Fibroblast of skin of right biceps (primary cell): ENCODE measurements around the gene NKAIN1.
"Not testable (repeated sequence)": the region's sequence is repeated elsewhere in the genome, so short reads cannot be mapped to it uniquely, and the experiment has no call there.

Source experiments
- DNase-seq: peaks from one replicate; pipeline ENCODE4 v3.0.0-alpha.2; 2013

NKAIN1 gene

DNA sequence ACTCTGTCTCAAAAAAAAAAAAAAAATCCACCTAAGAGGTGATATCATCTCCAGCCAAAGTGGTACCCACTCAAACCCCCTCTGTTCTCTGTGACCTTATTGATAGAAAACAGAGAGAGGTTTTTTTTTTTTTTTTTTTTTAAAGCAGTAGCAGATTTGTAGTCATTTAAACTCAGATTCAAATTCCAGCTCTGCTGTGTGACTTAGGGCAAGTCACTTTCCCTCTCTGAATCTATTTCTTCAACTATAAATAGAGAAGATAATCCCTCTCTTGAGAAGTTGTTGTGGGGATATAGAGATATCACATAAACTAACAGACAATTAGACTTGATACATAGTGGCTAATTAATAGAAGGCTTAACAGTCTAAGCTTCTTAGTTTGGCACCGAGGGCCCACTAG is 48.4 kb downstream of the NKAIN1 start:
- no peak for DNase-seq

DNA sequence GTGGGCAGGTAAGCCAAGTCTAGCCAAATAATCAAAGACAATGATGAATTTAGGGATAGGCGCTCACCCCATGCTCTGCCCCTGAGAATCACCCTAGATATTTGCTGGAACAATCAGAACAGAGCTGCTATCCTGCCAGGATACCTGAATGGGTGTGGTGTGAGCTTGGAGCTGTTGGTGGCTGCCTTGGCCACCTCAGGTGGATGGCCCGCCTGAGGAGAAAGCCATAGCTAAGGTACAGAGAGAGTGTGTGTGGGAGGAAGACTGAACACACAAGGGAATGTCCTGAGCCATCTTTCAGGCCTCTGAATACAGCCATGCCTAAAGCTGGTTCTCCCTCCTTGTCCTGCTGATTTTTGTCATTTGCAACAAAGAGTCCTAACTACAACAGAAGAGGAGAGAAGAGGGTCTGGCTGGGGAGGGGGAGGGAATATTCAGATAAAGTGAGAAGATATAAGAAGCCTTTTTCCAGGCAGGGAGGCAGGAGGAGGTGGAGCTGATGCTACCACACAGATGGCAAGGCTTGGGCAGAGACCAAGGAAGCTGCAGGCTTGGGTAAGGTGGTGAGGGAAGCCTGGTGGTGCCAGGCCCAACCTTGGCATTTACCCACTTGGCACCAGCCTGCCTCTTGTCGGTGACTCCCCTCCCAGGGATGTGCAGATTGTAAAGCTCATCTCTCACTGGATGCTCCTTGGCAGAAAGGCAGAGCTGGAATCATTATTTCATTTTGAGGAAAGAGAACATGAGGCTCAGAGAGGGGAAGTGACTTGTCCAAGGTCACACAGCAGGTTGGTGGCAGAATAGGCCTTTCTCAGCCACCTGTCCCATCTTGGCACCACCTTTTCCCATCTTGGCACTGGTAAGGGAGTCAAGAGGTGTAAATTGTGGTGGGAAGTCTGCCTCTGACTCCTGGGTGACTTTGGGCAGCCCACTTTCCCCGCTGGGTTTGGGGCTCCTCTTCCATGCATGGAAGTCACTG is 49.7 kb downstream of the NKAIN1 start:
- DNase-seq = no peak

DNA sequence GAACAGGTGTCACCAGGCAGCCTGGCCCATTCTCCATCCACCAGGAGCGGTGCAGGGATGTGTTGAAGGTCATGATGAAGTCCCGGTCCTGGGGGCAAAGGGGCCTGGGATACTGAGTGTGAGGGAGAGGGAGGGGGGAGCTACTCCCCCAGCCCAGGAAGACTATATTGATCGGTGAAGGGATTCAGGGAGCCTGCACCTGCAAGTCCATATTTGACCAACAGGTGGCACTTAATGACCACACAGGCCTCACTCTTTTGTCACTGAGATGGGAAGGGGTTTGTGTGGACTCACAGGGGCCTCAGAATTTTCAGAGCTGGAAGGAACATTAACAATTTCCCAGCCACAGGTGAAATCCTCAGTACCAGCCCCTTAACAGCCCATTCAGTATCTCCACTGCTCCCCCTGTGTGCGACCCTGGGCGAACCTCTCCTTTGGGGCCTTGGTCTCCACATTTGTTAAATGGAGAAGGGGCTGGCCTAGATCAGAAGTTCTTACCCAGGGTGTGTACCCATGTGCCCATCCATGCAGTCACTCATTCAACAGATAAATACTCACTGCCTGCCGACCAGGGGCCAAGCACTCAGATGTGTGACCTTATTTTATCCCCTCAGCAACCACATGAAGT is 55.6 kb downstream of the NKAIN1 start:
- peak; percentile 22 for DNase-seq

DNA sequence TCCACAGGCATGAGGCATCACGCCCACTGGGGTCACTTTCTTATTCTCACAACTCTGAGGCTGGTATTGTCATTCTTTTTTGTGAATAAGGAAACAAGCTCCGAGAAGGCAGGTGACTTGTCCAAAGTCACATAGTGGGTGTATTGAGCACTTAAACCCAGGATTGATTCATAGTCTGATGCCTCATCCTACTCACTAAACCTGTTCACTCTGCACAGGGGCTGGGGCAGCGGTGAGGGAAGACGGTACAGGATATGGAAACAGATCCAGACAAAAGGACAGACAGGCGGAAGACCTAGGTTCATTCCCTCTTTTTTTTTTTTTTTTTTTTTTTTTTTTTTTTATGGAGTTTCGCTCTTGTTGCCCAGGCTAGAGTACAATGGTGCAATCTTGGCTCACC is 56.6 kb downstream of the NKAIN1 start:
- DNase-seq = no peak

DNA sequence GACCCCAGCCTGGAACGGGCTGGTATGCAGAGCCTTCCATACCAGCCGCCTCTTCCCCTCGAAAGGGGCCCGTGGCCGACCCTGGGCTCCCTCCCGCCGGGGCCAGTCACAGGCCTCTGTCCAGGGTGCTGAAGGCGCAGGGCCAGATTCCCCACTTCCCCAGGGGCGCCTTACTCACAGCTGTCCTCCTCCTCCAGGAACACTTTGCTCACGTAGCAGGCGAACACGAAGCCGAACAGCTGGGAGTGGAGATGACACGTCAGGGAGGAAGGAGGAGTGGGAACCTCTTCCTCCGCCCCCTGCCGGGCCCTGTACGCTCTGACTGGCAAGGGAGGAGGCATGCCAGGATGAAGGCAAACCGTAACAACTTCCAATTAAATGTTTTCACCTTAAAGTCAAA is 57.3 kb downstream of the NKAIN1 start:
- DNase-seq = peak; percentile 93

DNA sequence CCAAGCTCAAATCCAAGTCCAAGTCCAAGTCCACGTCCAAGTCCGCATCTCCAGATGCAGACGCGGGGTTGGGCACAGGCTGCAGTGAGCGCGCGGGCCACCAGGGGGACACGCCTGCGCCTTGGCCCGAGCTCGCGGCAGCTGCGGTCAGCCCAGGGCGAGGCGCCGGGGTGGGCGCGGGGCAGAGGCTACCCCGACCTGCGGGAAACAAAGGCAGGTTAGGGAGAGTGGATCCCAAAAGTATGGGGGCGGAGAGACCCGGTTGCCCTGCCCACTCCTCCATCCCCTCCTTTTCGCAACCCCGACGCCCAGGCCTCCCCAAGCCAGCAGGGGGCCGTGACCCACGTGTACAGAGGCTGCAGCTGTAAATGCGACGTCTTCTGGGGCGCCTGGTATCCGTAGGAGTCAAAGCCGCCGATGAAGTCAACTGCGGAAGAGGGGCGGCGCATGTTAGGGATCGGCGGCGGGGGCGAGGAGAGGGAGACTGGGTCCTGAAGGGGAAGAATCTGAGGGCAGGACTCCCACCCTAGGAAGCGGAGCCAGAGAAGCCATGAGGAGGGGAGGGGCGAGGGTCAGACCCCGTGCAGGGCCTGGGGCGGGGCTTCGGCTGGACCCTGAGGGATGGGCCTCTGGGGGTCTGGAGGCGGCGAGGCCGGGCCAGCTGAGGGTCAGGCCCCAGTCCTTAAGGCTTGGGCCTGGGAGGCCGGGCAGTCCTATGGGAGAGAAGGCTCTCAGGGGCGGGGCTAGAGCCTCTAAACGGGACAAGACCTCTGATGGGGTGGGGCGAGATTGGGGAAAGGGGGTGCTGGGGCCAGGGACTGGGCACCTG is 58.0 kb downstream of the NKAIN1 start:
- peak; percentile 28 for DNase-seq

DNA sequence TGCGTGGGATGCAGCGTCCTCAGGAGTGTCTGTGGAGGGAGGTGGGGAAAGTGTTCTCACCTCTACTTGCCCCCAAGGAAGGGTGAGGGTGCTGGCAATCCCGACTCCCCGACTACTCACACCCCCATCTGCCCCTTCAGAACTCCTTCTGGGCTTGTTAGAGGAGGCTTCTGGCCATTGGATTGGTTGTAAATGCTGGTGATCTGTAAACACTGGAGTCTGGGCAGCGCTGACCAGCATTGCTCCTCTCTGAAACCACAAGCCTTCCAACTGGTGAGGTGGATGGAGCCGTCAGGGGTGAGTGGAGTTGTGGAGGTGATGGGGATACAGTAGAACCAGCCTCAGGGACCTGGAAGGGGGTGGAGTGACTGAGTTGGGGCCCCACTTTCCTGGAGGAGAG is 59.3 kb downstream of the NKAIN1 start:
- no peak for DNase-seq

DNA sequence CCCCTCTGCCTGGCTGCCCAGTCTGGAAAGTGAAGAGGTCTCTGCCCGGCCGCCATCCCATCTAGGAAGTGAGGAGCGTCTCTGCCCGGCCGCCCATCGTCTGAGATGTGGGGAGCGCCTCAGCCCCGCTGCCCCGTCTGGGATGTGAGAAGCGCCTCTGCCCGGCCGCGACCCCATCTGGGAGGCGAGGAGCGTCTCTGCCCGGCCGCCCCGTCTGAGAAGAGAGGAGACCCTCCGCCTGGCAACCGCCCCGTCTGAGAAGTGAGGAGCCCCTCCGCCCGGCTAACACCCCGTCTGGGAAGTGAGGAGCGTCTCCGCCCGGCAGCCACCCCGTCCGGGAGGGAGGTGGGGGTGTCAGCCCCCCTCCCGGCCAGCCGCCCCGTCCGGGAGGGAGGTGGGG is 63.4 kb downstream of the NKAIN1 start:
- not testable (repeated sequence) for DNase-seq

DNA sequence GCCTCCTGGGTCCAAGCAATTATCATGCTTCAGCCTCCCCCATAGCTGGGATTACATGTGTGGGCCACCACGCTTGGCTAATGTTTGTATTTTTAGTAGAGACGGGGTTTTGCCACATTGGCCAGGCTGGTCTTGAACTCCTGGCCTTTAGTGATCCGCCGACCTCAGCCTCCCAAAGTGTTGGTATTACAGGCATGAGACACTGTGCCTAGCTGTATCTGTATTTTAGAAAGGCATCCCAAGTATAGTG is 69.3 kb downstream of the NKAIN1 start:
- no peak for DNase-seq

DNA sequence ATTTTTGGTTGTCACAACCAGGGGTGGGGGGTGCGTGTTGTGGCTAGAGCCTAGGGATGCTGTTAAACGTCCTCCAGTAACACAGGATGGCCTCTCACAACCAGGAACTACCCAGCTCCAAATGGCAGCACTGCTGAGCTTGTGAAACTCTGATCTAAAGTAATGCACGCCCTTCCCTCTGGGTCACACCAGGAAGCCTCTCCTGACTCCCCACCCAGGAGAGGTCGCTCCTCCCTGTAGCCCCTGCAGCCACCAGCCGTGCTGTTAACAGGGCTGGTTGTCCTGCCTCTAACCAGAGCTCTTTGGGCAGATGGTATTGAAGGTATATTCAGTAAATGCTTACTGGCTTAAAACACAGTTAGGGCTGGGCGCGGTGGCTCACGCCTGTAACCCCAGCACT is 73.2 kb downstream of the NKAIN1 start:
- no peak for DNase-seq

DNA sequence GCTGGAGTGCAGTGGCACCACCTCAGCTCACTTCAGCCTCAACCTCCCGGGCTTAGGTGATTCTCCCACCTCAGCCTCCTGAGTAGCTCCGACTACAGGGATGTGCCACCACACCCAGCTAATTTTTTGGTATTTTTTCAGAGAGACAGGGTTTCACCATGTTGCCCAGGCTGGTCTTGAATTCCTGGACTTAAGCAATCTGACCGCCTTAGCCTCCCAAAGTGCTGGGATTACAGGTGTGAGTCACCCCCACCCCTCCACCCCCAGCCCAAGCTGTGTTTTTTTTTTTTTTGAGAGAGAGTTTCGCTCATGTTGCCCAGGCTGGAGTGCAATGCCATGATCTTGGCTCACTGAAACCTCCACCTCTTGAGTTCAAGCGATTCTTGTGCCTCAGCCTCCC is 75.4 kb downstream of the NKAIN1 start:
- DNase-seq = no peak

DNA sequence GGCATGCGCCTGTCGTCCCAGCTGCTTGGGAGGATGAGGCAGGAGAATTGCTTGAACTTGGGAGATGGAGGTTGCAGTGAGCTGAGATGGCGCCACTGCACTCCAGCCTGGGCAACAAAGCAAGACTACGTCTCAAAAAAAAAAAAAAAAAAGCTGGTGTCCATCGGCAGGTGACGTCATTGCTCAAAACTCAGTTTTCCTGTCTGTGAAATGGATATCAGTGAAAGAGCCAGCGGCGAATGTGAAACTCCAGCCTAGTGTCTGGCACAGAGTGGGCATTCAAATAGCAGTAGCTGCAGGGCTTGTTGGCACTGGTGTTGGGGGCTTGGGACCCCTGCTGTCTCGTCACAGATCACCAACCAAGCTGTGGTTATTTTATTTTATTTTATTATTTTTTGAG is 75.8 kb downstream of the NKAIN1 start:
- no peak for DNase-seq

DNA sequence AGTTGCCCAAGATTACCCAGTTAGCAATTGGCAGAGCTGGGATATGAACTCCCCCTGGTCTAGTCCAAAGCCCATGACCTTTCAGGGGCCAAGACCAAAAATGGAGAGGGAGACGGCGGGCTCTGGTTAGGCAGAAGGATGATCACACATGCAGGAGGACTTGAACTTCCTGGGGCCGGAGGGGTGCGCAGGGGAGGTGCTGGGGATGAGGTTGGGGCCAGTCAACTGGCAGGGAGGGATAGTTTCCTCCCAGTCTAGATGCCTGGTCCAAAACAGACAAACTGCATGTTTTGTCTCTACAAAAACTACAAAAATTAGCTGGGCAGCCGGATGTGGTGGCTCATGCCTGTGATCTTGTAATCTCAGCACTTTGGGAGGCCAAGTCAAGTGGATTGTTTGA is 78.1 kb downstream of the NKAIN1 start:
- DNase-seq = no peak

DNA sequence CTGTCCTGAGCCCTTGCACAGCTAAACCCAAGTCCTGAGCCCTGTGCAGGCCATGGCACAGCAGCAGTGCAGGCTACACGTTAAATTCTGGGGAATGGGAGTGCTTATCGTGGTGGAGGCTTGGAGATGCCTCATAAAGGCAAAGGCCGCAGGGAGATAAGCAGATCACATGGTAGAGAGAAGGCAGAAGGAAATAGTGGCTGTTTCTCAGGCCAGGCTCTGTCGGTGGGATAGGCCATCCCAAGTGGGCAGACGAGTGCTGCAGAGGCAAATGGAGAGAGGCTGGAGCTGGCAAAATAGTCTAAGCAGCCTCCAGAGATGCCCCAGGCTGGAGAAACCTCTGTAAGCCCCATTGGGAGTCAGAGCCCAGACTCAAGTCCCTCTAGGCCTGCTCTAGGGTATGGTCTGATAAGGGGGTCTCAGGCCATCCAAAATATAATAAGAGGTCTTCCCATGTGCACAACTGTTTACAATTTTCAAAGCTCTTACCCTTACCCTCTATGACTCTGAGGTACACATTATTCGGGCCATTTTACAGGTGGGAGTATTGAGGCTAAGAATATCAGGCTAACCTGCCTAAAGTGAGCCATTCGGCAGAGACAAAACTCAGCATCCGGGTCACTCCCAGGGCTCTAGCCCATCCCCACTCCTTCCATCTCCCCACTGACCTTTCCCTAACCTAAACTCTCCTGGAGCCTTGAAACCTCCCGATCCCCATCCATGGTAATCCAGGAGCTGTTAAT is 79.6 kb downstream of the NKAIN1 start:
- DNase-seq = no peak

DNA sequence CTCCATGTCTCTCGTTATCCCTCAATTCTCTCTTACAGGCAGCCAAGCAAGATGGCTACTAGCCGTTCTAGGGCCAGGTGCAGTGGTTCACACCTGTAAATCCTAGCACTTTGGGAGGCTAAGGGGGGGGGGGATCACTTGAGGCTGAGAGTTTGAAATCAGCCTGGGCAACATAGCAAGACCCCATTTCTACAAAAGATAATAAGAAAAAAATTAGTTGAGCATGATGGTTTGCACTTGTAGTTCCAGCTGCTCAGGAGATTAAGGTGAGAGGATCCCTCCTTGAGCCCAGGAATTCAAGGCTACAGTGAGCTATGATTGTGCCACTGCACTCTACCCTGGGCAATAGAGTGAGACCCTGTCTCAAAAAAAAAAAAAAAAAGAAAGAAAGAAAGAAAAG is 80.4 kb downstream of the NKAIN1 start:
- no peak for DNase-seq

DNA sequence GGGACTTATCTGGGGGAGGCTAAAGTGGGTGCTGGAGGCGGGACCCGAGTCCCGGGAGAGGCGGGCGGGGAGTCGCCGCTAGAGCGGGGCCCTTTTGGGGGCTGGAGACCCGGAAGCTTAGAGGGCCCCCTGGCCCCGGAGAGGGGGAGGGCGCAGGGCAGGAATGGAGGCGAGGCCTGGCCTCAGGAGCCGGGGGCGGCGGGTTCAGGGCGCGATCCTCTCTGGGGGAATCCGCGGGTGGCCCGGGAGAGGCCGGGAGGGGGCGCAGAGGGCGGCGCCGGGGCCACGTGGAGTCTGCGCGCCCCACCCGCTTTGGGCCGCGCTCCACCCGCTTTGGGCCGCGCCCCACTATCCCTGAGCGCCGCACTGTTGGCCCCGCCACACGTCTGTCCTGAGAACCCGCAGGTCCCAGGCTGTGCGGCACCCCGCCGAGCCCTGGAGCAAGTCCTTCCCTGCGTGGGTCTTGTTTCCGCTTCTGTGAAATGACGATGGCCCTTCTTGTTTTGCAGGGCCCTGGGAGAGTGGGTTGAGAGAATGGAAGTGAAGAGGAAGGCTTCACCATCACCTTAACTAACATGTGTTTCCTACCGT is 84.4 kb downstream of the NKAIN1 start:
- DNase-seq = peak; percentile 78

DNA sequence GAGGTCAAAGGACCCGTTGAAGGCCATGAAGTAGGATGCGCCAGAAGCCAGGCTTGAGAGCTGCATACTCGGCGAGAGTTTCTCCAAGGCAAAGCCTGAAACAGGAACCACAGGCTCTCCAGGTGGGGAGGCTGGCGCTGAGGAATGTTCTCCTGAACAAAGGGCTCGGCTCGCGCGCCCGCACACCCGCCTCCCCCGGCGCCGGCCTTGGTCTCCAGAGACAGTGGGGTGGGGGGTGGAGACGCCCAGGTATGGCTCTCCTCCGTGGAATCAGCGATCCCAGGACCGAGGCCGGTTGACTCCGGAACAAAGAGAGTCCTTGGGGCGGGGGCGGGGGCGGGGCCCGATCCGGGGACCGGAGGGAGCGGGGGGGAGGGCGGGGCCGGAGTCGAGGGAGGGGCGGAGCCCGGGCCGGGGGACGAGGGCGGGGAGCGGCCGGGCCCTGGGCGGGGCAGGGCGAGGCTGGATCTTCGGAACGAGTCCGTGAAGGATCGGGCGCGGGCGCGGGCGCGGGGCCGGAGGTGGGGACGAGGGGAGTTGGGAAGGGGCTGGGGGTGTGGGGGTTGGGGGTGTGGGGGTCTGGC is 85.0 kb downstream of the NKAIN1 start:
- DNase-seq = peak; percentile 83

DNA sequence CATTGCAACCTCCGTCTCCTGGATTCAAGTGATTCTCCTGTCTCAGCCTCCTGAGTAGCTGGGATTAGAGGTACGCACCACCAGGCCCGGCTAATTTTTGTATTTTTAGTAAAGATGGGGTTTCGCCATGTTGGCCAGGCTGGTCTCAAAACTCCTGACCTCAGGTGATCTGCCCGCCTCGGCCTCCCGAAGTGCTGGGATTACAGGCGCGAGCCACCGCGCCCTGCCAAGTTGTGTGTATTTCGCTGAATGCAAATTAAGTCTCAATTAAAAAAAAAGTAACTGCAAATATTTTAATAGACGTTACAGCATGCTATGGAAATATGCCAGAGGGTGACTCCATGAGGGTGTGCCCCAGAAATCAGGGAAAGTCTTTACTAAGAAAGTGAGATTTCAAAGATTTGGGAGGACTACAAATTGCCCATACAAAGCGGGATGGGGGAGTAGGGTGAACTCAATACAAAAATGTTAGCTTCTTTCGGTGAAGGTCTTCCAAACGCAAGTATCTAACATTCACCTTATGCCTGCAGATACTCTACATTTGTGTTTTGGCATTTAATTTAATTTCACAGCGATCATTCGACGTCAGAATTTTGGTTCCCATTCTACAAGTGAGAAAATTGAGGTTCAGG is 85.6 kb downstream of the NKAIN1 start:
- DNase-seq = peak; percentile 15

DNA sequence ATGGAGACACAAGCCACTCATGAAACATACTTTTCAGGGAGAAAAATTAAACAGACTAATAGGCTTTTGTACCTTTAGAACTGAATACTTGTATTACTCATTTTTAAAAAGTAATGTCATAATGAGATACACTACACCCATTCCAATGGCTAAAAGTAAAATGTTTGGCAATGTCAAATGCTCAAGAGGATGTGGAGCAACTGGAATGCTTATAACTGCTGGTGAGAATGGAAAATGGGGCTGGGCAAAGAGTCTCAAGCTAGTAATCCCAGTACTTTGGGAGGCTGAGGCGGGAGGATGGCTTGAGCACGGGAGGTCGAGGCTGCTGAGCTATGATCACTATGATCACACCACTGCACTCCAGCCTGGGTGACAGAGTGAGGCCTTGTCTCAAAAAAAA is 86.3 kb downstream of the NKAIN1 start:
- peak; percentile 6 for DNase-seq

DNA sequence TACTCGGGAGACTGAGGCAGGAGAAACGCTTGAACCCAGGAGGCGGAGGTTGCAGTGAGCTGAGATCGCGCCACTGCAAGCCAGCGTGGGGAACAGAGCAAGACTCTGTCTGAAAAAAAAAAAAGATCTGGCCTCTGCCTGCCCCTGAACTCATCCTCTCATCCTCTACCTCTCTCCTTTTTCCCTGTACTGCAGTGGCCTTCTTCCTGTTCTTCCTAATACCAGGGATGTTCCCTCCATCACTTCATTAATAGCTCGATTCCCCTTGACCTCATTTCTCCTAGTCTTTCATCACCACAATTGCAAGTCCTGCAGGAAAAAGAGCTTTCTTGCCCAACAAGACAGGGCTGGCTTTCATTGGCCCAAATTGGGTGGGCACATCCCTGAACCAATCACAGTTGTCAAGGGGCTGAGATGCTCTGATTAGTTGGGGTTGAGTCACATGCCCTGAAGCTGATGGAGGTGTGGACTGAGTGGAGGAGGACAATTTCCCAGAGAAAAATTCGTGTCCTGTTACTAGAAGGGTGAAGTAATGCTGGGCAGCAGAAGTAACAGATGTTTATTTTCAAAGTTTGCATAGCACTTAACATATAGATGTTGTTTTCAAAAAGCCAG is 87.4 kb downstream of the NKAIN1 start:
- DNase-seq = peak; percentile 79

DNA sequence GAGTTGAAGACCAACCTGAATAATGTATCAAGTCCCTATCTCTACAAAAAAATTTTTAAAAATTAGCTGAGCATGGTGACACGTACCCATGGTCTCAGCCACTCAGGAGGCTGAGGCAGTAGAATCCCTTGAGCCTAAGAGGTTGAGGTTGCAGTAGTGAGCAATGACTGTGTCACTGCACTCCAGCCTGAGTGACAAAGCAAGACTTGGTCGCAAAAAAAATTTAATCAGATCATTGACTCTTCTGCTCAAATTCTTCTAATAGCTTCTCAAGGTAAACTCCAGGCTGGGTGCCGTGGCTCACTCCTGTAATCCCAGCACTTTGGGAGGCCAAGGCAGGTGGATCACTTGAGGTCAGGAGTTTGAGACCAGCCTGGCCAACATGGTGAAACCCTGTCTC is 88.3 kb downstream of the NKAIN1 start:
- DNase-seq = no peak
